Measurements from ENCODE around the gene CDH26.

- no peak for TF ChIP-seq CTCF (IDR thresholded peaks at IDR 0.05)
- no peak for TF ChIP-seq ZFX (IDR thresholded peaks at IDR 0.05; ENCODE audit: borderline replicate concordance)
Observed at GRCh38 chr20:60013296-60014139, 55.3 kb downstream of the CDH26 start.

All from 22Rv1 (cell line).